ENCODE measurements around the gene CISH.
A peak's percentile ranks its signal among the peaks of the same experiment; 100 is the strongest.

CISH gene

DNA sequence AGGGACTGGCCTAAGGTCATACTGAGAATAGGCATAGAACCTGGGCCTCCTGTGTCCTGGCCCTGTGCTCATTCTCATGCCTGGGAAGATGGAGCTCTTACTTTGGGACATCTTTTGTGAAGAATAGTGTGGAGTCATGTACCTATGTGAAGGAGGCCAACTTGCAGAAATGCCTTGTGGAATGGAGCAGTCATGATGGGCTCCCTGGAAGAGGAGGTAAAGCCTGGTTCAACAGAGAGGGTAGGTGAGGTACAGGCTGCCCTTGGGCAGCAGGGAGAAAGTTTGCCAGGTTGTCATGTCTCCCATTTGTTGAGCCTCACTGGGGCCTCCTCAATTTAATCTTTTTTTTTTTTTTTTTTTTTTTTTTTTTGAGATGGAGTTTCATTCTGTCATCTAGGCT lies 23.5 kb upstream of the CISH start:
- no peak for DNase-seq

- no peak for DNase-seq
Measured at GRCh38 chr3:50633230-50633790, 21.7 kb upstream of the CISH start.

DNA sequence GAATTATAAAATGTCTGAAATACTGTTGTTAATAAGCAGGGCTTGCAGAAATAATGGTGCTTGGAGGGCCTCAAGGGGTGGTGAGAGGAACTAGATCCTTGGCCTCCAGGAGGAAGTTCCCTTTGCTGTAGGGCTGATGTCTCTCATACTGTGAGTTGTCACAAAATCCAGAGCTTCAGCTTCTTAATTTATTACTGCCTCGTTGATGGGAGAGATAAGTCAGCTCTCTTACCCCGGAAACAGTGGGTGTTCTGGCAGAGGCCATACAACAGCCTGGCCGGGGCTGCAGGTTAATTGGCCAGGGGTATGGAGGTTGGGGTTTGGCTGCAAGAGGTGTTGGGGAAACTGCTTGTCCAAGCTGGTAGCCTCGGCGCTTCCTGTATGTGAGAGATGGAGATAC lies 20.9 kb upstream of the CISH start:
- DNase-seq = no peak

DNA sequence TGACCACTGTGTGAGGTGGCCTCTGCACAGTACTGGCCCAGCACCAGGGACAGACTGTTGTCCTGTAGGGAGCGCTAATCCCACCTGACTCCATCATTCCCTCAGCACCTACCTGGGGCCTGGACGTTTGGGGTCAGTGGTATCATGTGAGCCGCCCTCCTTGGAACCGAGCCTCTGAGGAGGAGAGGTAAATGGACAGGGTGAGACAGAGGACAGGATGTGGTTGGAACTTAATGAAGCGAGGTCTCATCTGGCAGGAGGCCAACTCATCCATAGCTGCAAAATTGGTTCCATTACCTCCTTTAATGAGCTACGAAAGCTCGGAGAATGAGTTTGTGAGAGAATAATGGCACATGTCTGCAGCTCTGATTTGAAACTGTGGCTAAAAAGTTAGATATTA lies 19.3 kb upstream of the CISH start:
- DNase-seq = no peak

DNA sequence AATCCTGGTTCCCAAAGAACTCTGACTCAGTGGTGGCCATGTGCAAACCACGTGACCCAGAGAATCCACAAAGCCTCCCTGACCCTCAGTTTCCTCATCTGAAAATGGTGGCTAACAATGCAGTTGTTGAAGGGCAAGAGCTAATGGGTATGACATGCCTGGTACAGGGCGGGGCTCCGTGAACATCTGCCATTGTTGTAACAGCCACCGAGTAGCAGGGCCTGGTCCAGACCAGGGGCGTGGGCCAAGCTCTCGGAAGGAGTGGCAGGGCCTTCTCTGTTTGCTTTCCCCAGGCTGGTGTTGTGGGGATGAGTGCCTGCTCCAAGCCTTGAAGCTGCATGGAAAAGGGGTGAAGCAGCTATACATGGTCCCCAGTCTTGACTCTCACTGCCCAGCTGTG lies 18.8 kb upstream of the CISH start:
- DNase-seq = no peak

DNA sequence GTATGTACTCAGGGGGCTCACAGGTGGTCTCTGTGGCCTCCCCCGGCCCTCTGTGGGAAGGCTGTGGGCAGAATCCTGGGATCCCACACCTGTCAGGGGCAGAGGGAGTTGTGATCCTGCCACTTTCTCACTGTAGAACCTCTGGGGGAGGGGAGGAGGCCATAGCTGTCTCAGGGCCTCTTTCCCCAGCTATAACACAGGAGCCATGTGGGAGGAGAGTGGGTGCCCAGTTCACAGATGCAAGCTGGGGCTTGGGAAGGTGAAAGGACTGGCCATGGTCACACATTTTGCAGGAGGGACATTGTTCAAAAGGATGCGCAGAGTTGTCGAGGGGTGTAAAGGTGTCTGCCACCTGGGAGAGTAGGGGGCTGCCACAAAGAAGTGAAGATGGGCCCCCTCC lies 17.0 kb upstream of the CISH start:
- no peak for DNase-seq

- no peak for DNase-seq
Measured at GRCh38 chr3:50627407-50628051, 16.0 kb upstream of the CISH start.

GRCh38 chr3:50626401-50626800 lies 14.8 kb upstream of the CISH start:
- no peak for DNase-seq

DNA sequence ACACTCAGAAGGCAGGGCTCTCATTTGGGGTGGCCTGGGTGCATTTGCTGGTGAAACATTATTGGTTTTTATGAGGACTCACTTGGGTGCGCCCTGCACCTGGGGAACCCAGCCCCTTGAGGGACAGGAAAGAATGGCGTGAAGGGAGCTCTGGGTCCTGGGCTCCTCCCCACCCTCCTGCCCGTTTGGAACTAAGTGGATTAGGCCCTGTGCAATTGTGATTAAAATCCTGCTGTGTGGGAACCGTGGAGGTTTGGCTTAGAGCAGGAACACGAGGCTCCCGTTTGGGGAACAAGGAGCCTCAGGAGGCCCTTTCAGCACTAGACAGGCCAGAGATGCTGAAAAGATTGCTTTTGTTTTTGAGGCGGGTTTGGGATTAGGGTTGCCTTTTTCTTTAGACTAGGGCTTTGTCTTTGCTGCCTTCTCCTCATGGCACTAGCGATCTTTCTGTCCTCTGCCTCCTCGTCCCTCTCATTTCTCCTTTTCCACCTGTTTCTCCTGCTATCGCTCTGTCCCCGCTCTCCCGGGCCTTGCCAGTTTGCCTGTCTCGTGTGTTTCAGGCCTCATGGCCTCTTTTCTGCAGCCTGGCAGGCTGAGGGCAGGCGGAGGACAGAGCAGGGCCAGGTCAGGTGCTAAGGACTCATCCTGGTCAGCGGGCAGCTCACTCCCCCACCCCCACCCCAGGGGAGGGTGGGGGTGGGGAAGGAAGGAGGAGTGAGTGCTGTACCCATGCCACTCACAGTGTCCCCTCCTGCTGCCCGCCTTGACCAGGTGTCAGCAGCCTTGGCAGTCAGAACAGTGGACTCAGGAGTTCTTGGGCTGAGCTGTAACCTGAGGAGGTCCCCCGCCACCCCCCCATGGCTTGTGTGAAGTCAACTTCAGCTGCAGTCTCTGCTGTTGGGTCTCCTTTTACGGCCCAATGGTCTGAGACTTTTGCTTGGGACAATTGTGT lies 13.9 kb upstream of the CISH start:
- DNase-seq = no peak

GRCh38 chr3:50624634-50625033 lies 13.1 kb upstream of the CISH start:
- no peak for DNase-seq

GRCh38 chr3:50623840-50624474 lies 12.4 kb upstream of the CISH start:
- no peak for DNase-seq

GRCh38 chr3:50622881-50623280 lies 11.3 kb upstream of the CISH start:
- DNase-seq = no peak

DNA sequence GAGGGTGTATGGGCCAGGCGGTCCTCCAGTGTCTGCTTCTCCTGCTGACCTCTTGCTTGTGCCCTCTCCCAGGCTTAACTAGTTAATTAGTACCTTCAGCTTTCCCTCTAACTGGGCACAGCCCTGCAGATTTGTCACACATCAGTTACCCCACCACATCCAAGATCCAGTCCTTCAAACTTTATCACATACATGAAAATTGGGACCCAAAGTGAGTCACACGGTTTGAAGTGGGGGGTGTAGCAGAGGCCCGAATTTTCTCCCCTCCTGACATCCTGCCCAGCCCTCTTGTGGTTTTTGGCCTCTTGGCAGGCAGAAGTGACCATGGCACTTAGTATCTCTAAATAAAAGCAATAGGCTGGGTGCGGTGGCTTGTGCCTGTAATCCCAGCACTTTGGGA lies 9.2 kb upstream of the CISH start:
- no peak for DNase-seq

- no peak for DNase-seq
Measured at GRCh38 chr3:50620420-50620819, 8.8 kb upstream of the CISH start.

DNA sequence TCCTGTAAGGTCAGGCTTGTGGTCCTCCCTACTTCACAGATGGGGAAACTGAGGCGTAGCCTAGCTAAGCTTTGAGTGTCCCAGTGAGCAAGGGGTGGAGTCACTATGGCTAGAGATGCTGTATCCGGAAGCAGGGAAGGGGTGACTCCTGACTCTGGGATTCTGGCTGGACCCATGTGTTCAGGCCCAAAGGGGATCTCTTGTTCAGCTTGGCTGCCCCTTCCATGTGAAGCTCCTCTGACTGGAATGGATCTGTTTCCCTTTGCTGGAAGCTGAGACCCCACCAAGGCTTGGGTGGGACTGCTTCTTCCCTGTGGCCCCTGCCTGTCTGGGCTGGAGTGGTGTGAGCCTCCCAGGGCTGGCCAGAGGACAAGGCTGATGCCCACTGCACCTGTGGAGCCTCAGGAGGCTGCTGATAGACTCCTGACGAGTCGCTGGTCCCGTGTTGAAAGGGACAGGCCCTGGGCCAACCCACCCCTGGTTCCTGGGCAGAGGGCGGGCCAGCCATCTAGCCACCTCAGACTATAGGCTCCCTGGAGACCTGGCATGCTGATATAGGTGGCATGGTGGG lies 6.4 kb upstream of the CISH start:
- no peak for DNase-seq

DNA sequence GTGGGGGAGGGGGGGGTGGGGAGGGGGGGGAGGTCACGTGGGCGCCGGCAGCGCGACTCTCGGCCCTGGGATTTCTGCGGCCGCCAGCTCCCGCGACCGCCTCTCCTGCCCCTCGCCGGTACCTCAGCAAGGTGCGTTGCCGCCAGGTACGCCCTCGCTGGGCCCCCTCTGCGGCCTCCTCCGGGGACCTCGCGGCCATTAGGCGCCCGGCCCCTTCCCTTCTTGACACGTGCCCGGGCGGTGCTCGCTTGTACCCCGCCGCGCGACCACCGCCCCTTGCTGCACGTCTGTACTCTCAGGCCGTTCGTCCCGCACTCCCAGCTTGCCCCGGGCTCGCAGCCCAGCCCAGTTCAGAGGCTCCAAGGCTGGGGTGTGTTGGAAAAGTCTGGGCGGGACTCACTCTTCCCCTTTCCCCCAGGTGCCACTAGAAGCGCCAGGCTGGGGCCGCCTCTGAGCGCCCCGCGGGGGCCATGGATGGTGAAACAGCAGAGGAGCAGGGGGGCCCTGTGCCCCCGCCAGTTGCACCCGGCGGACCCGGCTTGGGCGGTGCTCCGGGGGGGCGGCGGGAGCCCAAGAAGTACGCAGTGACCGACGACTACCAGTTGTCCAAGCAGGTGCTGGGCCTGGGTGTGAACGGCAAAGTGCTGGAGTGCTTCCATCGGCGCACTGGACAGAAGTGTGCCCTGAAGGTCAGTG lies 5.7 kb upstream of the CISH start, which contains the start of gene MAPKAPK3:
TSS of gene MAPKAPK3 (plus strand) at position 56 of the 696 bp plus-strand sequence. CDS start at position 471, 415 bp downstream.
- DNase-seq = no peak

GRCh38 chr3:50616770-50617095 lies 5.2 kb upstream of the CISH start:
- peak; percentile 92 for DNase-seq

DNA sequence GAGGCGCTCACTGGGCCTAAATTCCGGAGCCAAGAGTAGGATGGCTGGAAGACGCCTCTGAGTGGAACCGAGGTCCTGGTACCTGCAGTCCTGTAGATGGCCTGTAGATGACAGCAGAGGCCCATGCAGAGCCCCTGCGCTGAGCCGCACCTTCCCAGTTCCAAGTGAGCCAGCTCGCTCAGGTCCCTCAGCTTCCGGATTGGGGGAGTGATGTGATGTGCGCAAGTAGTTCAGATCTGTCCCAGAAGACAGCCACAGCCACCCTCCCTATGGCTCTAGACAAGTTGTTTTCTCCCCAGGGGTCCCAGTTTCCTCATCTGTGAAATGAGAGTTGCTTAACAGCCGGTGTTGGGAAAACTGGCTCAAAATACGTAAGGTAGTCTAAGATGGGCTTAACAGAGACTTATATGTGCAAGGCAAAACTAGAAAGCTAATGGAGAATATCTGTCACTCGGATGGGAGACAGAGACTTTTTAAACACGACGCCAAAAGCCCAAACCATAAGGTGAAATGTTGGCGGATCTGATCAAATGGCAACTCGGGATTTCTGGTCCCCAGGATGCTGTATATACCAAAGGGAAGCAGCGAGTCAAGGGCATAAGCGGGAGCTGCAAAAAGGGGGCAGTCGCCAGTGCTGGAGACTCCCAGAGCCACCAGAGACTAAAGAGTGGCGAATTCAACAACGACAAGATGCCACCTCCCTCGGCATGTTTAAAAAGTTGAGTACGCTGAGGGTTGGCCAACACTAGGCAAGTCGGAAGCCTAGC lies 4.6 kb upstream of the CISH start:
- peak; percentile 79 for DNase-seq

- DNase-seq = no peak
Measured at GRCh38 chr3:50615190-50615589, 3.6 kb upstream of the CISH start.

- DNase-seq = no peak
Measured at GRCh38 chr3:50612970-50613846, 1.6 kb upstream of the CISH start.

Data from activated CD4-positive, alpha-beta T cell treated with anti-CD3 and anti-CD28 coated beads, Interleukin-2, amount 50 U/mL, for 1 hour (primary cell).